Activated CD4-positive, alpha-beta T cell treated with anti-CD3 and anti-CD28 coated beads for 4 hours (primary cell): ENCODE data around the gene MICU1.
"Not testable (repeated sequence)": the region's sequence is repeated elsewhere in the genome, so short reads cannot be mapped to it uniquely, and the experiment has no call there.

Source experiments
- DNase-seq, 2 donors: peaks; one replicate each; pipeline ENCODE4 v3.0.0-alpha.2; 2020

The MICU1 gene

GRCh38 chr10:72379062-72379461 lies 246.8 kb downstream of the MICU1 start:
- no peak for DNase-seq

- DNase-seq: no peak
Observed at GRCh38 chr10:72375585-72375984, 250.3 kb downstream of the MICU1 start.

GRCh38 chr10:72375173-72375572 lies 250.7 kb downstream of the MICU1 start:
- no peak for DNase-seq

GRCh38 chr10:72370201-72370722 lies 255.6 kb downstream of the MICU1 start:
- DNase-seq: no peak

GRCh38 chr10:72367301-72367960 lies 258.4 kb downstream of the MICU1 start:
- no peak for DNase-seq

GRCh38 chr10:72365106-72365895 lies 260.6 kb downstream of the MICU1 start:
- DNase-seq: no peak

- peak; percentile 80 to 86 for DNase-seq
Observed at GRCh38 chr10:72364239-72364777, 261.6 kb downstream of the MICU1 start.

- DNase-seq: no peak
Observed at GRCh38 chr10:72356987-72357386, 268.9 kb downstream of the MICU1 start.

GRCh38 chr10:72356115-72356514 lies 269.8 kb downstream of the MICU1 start:
- DNase-seq: no peak

GRCh38 chr10:72355214-72355555 lies 270.7 kb downstream of the MICU1 start:
- no peak for DNase-seq

GRCh38 chr10:72354356-72355213 lies 271.3 kb downstream of the MICU1 start, which contains the start of gene DNAJB12:
TSS of gene DNAJB12 (minus strand) at chr10:72354919. CDS start at chr10:72354897, 22 bp downstream.
- peak; percentile 87 to 88 for DNase-seq

- DNase-seq: no peak
Observed at GRCh38 chr10:72353965-72354355, 271.9 kb downstream of the MICU1 start.

GRCh38 chr10:72353028-72353964 lies 272.6 kb downstream of the MICU1 start:
- DNase-seq: no peak

- DNase-seq: no peak
Observed at GRCh38 chr10:72351479-72351878, 274.4 kb downstream of the MICU1 start.

- DNase-seq: no peak
Observed at GRCh38 chr10:72349438-72349837, 276.4 kb downstream of the MICU1 start.

- no peak for DNase-seq
Observed at GRCh38 chr10:72348282-72348681, 277.6 kb downstream of the MICU1 start.

- DNase-seq: not testable (repeated sequence)
Observed at GRCh38 chr10:72346117-72346516, 279.8 kb downstream of the MICU1 start.

GRCh38 chr10:72344932-72345331 lies 280.9 kb downstream of the MICU1 start:
- no peak for DNase-seq

GRCh38 chr10:72342911-72343310 lies 283.0 kb downstream of the MICU1 start:
- DNase-seq: no peak

- DNase-seq: peak; percentile 71 to 79
Observed at GRCh38 chr10:72340510-72341261, 285.2 kb downstream of the MICU1 start.

GRCh38 chr10:72338180-72338579 lies 287.7 kb downstream of the MICU1 start:
- DNase-seq: no peak
